Stimulated activated memory B cell treated with anti-CD40 and anti-IgM and Interleukin-4, amounts not matched to agents 10 μg/mL and 1 μg/mL and 100 μg/mL, for 72 hours (primary cell): Measurements from ENCODE around the gene TRIM44.

Experiments used
- ATAC-seq: fragments of 150-1000 bp; cut with Tn5 transposase; 2 replicates; pipeline ENCODE4 v1.10.0; 2021
- H3K27ac Mint-ChIP-seq: one replicate; pipeline ENCODE4 v1.8.0; 2022; ENCODE audit warnings: mild to moderate bottlenecking, mixed read lengths
- H3K27me3 Mint-ChIP-seq: one replicate; pipeline ENCODE4 v1.8.0; 2022; ENCODE audit warnings: mixed read lengths
- H3K36me3 Mint-ChIP-seq: one replicate; pipeline ENCODE4 v1.8.0; 2022; ENCODE audit warnings: mixed read lengths
- H3K4me1 Mint-ChIP-seq: one replicate; pipeline ENCODE4 v1.8.0; 2022; ENCODE audit warnings: mixed read lengths
- H3K4me3 Mint-ChIP-seq: one replicate; pipeline ENCODE4 v1.8.0; 2022; ENCODE audit warnings: mild to moderate bottlenecking, moderate library complexity, mixed read lengths
- H3K9me3 Mint-ChIP-seq: one replicate; pipeline ENCODE4 v1.8.0; 2022; ENCODE audit warnings: mixed read lengths

Gene TRIM44

DNA sequence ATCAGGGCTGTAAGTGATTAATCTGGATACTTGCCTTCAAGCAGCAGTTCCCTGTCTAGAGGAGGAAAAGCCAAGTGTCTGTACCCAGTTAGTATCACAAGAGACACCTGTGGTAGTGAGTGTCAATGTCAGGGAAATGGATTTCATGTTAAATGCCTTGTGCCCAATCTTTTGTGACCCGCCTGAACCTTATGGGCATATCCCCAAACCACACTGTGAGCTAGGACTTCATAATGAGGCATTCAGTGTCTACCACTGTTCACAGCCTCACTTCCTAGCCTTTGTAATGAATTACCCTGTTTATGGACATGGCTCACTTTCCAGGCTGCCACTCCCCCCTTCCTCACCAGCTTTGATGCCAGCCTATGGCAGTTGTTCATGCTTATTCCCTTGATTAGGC is 125.1 kb downstream of the TRIM44 start:
- peaks cover 19% of the 10 kb centered on the region for H3K4me1 Mint-ChIP-seq
- no peak for ATAC-seq
- no peak overlapping the region for H3K4me3 Mint-ChIP-seq
- no peak overlapping the region for H3K27ac Mint-ChIP-seq
- H3K27me3 Mint-ChIP-seq, result no peaks in the 10 kb centered on the region
- peaks cover 23% of the 10 kb centered on the region for H3K36me3 Mint-ChIP-seq
- no peaks in the 10 kb centered on the region for H3K9me3 Mint-ChIP-seq

DNA sequence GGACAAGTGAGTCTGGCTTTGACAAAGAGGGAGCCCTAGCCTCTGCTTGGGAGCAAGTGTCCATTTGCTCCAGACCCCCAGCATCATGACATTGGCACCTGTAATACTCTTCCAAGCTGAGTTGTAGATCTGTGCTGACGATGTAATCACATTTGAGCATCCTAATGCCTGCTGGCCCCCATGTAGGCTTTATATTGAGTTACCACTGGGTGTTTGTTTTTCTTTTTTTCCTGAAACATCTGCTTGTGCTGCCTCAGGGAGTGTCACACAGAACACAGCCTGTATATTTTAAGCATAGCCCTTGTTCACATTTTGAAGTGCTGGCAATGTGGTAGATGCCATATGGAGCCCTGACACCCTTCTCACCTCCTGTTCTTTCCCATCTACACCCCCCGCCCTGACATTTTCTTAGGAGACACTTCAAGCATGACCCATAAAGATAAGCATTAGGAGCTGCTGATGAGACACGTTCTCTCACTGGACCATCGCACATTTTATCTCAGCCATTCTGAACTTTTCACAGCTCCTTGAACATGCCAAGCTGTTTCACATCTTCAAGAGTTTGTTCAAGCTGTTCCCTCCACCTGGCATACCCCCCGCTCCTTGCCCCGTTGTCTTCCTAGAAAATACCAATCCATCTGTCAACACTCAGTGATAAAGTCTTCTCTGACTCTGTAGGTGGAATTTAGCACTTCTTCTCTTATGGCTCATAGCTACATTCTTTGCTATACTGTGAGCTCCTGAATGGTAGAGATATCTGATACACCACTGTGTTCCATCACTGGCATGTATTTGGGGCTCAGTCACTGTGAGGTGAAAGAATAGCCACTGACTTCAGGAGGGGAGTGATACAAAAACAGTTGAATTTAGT is 128.7 kb downstream of the TRIM44 start:
- ATAC-seq, result no peak
- Mint-ChIP-seq H3K27me3 (no peaks in the 10 kb centered on the region), H3K4me3 (no peak overlapping the region), H3K36me3 (peaks cover 35% of the 10 kb centered on the region), H3K9me3 (no peaks in the 10 kb centered on the region), H3K4me1 (peaks cover 18% of the 10 kb centered on the region), H3K27ac (no peak overlapping the region)

DNA sequence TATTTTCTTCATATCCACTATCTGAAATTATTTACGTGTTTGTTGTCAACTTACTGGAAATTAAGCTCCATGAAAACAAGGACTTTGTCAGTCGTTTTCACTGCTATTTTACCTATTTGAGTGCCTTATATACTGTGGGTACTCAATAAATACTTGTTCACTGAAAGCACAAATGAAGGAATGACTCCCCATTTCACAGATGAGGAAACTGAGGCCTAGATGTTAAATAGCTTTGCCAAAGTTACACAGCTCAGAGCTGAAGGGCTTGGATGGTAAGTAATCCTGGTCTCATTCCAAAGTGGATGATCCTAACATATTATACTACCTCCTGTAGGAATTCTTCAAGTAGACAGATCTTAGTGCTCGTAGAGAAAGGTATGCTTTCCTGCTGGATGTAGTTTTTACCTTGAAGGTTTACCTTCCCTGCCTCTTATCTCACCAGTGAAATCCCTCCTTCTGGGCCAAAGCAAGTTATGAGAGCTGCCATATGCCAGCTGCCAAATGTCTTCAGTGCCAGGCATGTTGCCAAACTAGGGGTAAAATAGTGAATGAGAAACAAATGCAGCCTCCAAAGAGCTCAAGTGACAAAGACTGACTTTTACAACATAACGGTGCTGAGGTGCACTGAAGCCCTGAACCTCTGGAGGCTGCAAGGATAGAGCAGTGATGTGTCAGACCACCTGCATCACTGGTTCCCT is 129.7 kb downstream of the TRIM44 start:
- ATAC-seq, result no peak
- no peaks in the 10 kb centered on the region for H3K27me3 Mint-ChIP-seq
- no peaks in the 10 kb centered on the region for H3K9me3 Mint-ChIP-seq
- H3K27ac Mint-ChIP-seq, result no peak overlapping the region
- no peak overlapping the region for H3K4me3 Mint-ChIP-seq
- H3K4me1 Mint-ChIP-seq, result peaks cover 25% of the 10 kb centered on the region
- H3K36me3 Mint-ChIP-seq, result peaks cover 41% of the 10 kb centered on the region

DNA sequence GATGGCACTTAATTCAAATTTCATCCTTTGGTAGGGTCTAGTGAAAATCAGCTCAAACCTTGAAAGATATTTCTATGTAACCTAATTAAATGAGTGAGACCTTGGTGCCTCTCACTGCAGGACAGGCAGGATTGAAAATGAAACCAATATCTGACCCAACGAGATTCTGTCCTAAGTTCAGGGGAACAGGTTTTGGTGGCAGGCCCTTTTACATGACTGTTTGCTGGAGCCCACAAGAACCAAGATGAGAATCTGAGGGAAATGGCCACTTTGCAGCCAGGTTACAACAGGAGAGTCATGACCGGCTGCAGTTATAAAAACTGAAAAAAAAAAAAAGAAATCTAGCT is 130.2 kb downstream of the TRIM44 start:
- Mint-ChIP-seq H3K4me3 (no peak overlapping the region), H3K27me3 (no peaks in the 10 kb centered on the region), H3K27ac (no peak overlapping the region), H3K9me3 (no peaks in the 10 kb centered on the region), H3K4me1 (peaks cover 23% of the 10 kb centered on the region), H3K36me3 (peaks cover 46% of the 10 kb centered on the region)
- no peak for ATAC-seq

DNA sequence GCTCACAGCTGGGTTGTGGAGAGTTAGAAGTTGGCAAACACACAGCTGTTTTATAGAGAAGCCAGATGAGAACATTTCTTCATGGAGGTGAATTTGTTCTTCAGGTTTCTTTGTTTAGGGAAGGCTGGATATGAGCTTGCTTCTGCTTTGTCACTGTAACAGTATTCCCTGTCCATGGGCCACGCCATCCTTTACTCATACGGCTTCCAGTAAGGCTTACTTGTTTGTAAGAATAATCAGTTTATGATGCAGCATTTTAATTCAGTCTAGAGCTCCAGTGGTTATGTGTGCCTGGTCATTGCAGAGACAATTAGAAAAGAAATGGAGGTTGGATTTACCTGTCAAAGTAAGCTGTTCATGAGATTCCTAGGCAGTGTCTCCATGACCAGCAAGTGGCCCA is 131.8 kb downstream of the TRIM44 start:
- ATAC-seq, result no peak
- peaks cover 20% of the 10 kb centered on the region for H3K4me1 Mint-ChIP-seq
- H3K27ac Mint-ChIP-seq, result no peak overlapping the region
- H3K36me3 Mint-ChIP-seq, result peaks cover 54% of the 10 kb centered on the region
- H3K27me3 Mint-ChIP-seq, result no peaks in the 10 kb centered on the region
- H3K4me3 Mint-ChIP-seq, result no peak overlapping the region
- no peaks in the 10 kb centered on the region for H3K9me3 Mint-ChIP-seq

DNA sequence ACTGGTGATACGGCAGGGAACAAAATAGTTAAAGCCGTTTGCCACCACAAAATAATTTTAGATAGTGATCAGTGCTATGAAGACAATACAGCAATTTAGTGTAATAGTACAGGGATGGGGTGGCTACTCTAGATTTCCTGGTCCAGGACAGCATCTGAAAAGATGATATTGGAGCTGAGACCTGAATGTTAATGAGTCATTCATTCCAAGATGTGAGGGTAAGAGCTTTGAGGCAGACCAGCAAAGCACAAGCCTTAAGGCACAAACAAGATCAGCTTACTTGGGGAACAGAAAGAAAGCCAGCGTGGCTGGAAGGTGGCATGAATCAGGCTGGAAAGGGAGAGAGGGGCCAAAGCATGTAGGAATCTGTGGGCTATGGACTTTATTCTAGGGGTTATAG is 132.3 kb downstream of the TRIM44 start:
- Mint-ChIP-seq H3K27me3 (no peaks in the 10 kb centered on the region), H3K4me1 (peaks cover 25% of the 10 kb centered on the region), H3K36me3 (peaks cover 59% of the 10 kb centered on the region), H3K9me3 (no peaks in the 10 kb centered on the region), H3K27ac (no peak overlapping the region), H3K4me3 (no peak overlapping the region)
- no peak for ATAC-seq

DNA sequence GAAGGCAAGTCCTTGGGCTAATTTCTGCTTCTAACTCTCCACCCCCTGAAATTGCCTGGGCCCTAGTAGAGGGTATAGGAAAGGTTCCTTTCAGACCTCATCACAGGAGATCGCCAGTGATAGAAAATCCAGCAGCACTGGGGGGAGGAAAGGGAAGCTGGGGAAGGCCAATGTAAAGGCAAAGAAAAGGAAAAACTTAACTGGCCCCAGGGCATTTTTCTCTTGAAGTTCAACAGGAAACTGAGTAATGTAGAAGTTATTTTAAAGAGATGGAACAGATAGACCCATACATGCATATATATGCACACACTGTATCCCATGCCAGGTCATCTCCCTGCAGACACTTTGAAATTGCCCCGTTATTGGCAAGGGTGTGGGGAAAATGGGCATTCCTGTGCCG is 134.0 kb downstream of the TRIM44 start:
- Mint-ChIP-seq H3K4me1 (peaks cover 36% of the 10 kb centered on the region), H3K4me3 (no peak overlapping the region), H3K27me3 (no peaks in the 10 kb centered on the region), H3K9me3 (no peaks in the 10 kb centered on the region), H3K36me3 (peaks cover 50% of the 10 kb centered on the region), H3K27ac (no peak overlapping the region)
- no peak for ATAC-seq

DNA sequence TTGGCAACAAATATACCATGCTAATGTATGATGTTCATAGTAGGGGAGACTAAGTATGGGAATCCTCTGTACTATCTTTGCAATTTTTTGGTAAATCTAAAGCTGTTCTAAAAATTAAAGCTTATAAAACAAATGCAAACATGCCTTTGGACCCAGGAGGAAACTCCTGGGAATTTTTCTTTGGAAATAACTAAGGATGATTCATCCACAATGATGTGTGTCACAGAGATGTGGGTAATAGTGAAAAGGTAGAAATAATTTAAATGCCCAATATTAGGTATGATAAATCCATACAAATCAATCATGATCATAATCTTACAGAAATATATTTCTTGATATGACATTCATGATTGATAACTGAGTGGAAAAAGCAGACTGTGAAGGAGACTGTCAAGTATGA is 135.8 kb downstream of the TRIM44 start:
- peaks cover 43% of the 10 kb centered on the region for H3K36me3 Mint-ChIP-seq
- H3K4me3 Mint-ChIP-seq, result no peak overlapping the region
- peaks cover 36% of the 10 kb centered on the region for H3K4me1 Mint-ChIP-seq
- H3K9me3 Mint-ChIP-seq, result no peaks in the 10 kb centered on the region
- no peaks in the 10 kb centered on the region for H3K27me3 Mint-ChIP-seq
- no peak overlapping the region for H3K27ac Mint-ChIP-seq
- ATAC-seq, result no peak

DNA sequence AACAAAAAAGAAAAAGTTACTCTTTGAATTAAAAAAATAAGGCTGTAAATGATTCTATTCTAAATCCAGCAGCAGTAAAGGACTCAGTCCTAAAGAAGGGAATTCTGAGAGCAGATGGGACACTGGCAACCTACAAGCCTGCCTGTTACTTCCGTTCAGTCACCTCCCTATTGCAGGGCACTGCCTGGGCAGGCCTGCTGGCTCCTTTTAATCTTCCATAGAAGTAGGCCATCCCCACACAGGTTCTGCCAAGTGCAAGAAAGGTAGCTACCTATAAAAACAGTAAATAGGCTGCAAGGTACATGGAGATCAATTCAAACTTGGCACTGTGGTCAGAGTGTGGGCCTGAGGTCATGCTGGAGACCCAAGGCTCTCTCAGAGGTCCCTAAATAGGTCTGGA is 136.4 kb downstream of the TRIM44 start:
- Mint-ChIP-seq H3K27me3 (no peaks in the 10 kb centered on the region), H3K27ac (no peak overlapping the region), H3K4me3 (no peak overlapping the region), H3K36me3 (peaks cover 43% of the 10 kb centered on the region), H3K4me1 (peaks cover 36% of the 10 kb centered on the region), H3K9me3 (no peaks in the 10 kb centered on the region)
- ATAC-seq, result no peak

DNA sequence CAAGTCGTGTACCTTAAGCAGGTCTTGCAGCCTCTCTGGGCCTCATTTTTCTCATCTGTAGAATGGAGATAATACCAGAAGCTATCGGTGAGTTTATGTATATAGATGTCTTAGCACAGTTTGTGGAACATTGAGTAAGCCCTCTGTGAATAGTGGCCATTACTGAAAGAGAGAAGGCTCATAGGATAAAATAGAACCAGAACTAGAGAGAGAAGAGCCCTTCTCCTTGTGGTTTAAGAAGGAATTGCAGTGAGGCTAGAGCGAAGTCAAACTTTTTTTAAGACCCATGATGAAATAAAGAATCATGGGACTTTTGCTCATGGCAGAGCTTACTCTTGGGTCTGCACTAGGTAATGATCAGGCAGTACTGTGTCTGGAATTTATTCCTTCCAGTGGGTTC is 137.1 kb downstream of the TRIM44 start:
- peaks cover 36% of the 10 kb centered on the region for H3K4me1 Mint-ChIP-seq
- H3K9me3 Mint-ChIP-seq, result no peaks in the 10 kb centered on the region
- no peak overlapping the region for H3K27ac Mint-ChIP-seq
- ATAC-seq, result no peak
- no peak overlapping the region for H3K4me3 Mint-ChIP-seq
- H3K27me3 Mint-ChIP-seq, result no peaks in the 10 kb centered on the region
- H3K36me3 Mint-ChIP-seq, result peaks cover 43% of the 10 kb centered on the region

DNA sequence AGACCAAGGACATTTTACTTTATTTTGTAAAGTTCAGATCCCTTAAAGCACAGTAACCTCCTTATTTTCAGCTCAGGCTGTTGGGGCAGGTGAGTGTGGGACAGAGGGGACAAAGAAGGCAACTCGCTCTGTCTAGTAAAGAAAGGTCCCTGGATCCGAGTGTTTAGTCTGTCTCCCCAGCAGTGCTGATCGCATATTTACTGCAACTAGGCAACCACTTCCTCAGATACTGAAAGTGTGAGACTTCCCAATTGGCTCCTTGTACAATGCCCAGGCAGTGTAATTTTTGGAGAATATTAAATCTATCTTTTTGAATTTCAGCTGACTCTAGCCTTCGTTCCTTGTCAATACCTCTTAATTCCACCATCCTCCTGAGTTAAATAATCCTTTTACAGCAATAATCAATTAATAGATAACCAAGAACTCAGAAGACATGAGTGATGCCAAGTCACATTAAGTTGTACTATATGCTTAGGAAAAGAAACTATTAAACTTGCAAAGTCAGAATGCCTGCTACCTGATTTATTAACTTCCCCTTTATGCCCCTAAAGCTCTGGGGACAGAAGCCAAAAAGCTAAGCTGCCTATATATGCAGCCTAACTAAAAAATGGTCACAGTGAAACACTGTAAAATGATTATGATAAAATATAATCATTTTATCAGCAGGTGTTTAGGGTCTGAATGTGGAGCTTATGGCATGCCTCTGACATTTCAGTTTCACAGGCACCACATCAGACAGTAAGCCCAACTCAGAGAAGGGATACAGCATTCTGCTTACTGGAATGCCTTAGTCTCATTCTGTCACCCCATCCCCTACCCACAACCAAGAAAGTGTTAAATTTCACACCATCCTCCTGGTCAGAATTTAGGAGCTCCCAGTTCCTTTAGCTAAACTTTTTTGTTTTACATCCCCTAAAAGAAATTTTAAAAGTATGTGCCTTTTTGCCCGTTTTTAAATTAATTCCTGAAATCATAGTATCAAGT is 138.7 kb downstream of the TRIM44 start:
- Mint-ChIP-seq H3K4me1 (peaks cover 25% of the 10 kb centered on the region), H3K4me3 (no peak overlapping the region), H3K27ac (no peak overlapping the region), H3K36me3 (peaks cover 39% of the 10 kb centered on the region), H3K27me3 (no peaks in the 10 kb centered on the region), H3K9me3 (no peaks in the 10 kb centered on the region)
- ATAC-seq, result no peak

DNA sequence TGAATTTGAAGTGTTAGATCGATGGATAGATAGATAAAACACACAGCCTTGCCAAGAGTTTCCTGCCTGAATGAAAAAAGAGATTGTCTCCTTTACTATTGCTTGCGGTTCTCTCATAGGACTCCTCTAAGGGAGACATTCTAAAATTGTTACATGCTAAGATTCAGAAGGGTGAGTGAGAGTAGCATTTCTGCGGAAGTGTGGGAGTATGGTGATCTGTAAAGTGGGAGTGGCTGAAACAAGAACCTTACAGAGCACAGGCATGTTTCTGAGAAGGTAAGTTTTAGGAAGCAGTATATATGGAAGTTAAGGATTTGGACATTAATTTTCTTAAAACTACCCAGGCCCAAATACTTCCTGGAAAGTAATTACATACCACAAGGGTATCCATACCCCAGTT is 139.6 kb downstream of the TRIM44 start:
- no peak overlapping the region for H3K4me3 Mint-ChIP-seq
- H3K36me3 Mint-ChIP-seq, result peaks cover 39% of the 10 kb centered on the region
- H3K27ac Mint-ChIP-seq, result no peak overlapping the region

DNA sequence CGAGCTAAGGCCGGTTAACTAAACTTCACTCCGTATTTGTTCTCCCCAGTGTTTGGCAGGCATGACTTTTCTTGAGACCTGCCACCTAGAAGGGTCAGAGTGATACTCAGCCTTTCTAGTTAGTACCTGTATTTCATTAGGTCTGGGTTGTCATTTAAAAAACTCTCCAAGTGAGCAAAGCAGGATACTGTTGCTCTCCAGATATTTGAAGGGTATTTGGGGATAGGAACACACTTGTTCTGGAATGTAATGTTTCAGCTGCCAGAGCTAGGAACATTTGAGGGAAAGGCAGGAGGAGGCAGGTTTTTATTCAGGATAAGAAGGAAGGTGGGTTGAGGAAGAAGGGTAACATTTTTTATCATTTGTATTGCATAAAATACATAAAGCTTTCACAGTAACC is 140.1 kb downstream of the TRIM44 start:
- H3K4me3 Mint-ChIP-seq, result no peak overlapping the region
- H3K9me3 Mint-ChIP-seq, result no peaks in the 10 kb centered on the region
- peaks cover 38% of the 10 kb centered on the region for H3K36me3 Mint-ChIP-seq
- H3K27me3 Mint-ChIP-seq, result no peaks in the 10 kb centered on the region
- no peak overlapping the region for H3K27ac Mint-ChIP-seq
- ATAC-seq, result no peak
- H3K4me1 Mint-ChIP-seq, result peaks cover 17% of the 10 kb centered on the region

More for the DNA sequence above, 139.6 kb downstream of the TRIM44 start:
- no peak for ATAC-seq
- Mint-ChIP-seq H3K27me3 (no peaks in the 10 kb centered on the region), H3K4me1 (peaks cover 17% of the 10 kb centered on the region), H3K9me3 (no peaks in the 10 kb centered on the region)

DNA sequence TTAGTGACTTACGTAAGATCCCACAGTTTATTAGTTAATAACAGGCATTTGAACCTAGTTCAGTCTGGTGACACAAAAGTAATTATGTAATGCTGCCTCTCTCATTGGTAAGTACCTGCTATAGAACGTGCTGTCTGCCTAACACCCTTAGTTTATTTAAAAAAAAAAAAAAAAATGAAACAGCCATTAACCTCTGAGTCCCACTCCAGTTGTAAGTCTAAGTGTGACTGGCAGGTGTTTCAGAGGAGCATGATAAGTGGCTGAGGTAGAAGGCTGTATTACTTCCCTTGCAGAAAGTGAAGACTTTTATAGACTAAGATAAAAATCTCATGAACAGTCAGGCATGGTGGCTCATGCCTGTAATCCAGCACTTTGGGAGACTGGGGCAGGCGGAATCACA is 140.5 kb downstream of the TRIM44 start:
- no peak for ATAC-seq
- H3K36me3 Mint-ChIP-seq, result peaks cover 35% of the 10 kb centered on the region
- H3K27me3 Mint-ChIP-seq, result no peaks in the 10 kb centered on the region
- H3K4me3 Mint-ChIP-seq, result no peak overlapping the region
- H3K4me1 Mint-ChIP-seq, result peaks cover 17% of the 10 kb centered on the region
- H3K27ac Mint-ChIP-seq, result no peak overlapping the region
- H3K9me3 Mint-ChIP-seq, result no peaks in the 10 kb centered on the region

DNA sequence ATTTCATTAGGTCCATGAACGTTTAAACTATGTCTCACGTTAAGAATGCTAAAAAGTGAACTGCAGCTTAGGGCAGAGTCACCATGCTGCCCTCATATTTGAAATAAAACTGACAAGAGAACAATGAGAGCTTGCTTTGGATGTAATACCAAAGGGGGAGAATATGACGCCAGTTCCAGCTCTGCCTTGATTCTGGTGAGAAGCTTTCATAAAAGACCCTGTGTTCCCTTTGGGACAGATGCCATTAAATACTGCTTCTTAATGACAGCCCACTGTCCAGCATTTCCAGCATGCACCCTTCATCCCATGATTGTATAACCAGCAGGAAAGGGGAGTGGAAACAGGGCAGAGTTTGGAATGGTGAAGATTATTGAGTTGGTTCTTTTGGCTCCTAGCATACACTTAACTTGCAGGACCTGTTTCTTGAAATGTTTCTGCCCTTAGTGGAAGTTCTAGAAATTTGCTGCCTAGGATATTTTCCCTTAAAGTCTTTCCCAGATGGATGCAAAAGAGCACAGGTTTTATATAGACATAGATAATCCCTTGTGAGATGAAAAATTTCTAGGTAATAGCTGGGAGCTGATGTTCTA is 142.0 kb downstream of the TRIM44 start:
- peaks cover 30% of the 10 kb centered on the region for H3K36me3 Mint-ChIP-seq
- H3K9me3 Mint-ChIP-seq, result no peaks in the 10 kb centered on the region
- peaks cover 14% of the 10 kb centered on the region for H3K4me1 Mint-ChIP-seq
- no peak overlapping the region for H3K4me3 Mint-ChIP-seq
- H3K27ac Mint-ChIP-seq, result no peak overlapping the region
- ATAC-seq, result no peak
- no peaks in the 10 kb centered on the region for H3K27me3 Mint-ChIP-seq
